Measurements from ENCODE around the gene LIMCH1. TPM values are rescaled to one million over a fixed set of nuclear protein-coding genes. Genes with fewer than 3 reads are reported as not detected.

The LIMCH1 gene
- total and polyA plus RNA-seq, 7 experiments from 2014 or later = 0.05 to 1.2 TPM; not detected in 5

DNA sequence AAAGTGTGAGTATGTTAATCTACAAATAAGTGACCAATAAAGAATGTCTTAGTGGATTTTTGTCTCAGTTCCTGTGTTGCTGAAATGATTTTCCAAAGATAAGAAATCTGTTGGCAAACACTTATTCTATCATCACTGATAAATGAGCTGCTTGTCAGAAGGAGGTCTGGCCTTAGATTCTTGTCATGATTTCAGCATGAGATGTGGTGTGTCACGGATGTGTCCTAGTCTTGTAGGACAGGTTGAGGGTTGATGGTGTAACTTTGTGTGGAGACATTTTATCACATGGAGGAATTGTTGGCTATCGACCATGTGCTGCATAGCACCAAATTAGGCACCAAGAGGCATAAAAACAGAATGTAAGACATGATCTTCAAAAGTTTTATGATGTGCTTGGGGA, 31.8 kb upstream of the LIMCH1 start:
- DNase-seq = no peak
- no peaks in the 10 kb centered on the region for H3K27me3 ChIP-seq (ENCODE audit: control insufficient read depth in 2 of 2, insufficient read depth in 2 of 2, low read length in 2 of 2)
- H3K27ac Mint-ChIP-seq = no peak overlapping the region
- H3K36me3 ChIP-seq (ENCODE audit: control insufficient read depth in 2 of 3, insufficient read depth in 3 of 3, low read length in 3 of 3) = no peaks in the 10 kb centered on the region
- ATAC-seq = no peak
- no peaks in the 10 kb centered on the region for H3K4me1 ChIP-seq (ENCODE audit: control insufficient read depth in 2 of 2, insufficient read depth in 2 of 2, low read length in 2 of 2)
- H3K36me3 Mint-ChIP-seq = no peaks in the 10 kb centered on the region
- intact Hi-C loops (cut with micrococcal nuclease) = no loop called here
- H3K27ac ChIP-seq (ENCODE audit: low read depth, low read length) = no peak overlapping the region
- ChIA-PET POLR2A (no interaction called here), CTCF (no interaction called here)
- H3K4me1 Mint-ChIP-seq = peaks cover 0 to 5% (median 0%) of the 10 kb centered on the region in 7 donors
- peaks cover 0 to 14% (median 6%) of the 10 kb centered on the region in 11 donors for H3K9me3 Mint-ChIP-seq
- H3K4me3 ChIP-seq (ENCODE audit: low read length) = no peak overlapping the region
- peaks cover 0 to 8% (median under 1%) of the 10 kb centered on the region in 5 donors for H3K27me3 Mint-ChIP-seq
- no peak overlapping the region for H3K4me3 Mint-ChIP-seq
- H3K9me3 ChIP-seq (ENCODE audit: control insufficient read depth in 2 of 3, low read length in 3 of 3) = no peaks in the 10 kb centered on the region

- ATAC-seq (no peak), DNase-seq (no peak)
- Mint-ChIP-seq H3K36me3 (no peaks in the 10 kb centered on the region), H3K4me3 (no peak overlapping the region), H3K4me1 (peaks cover 0 to 5% (median 0%) of the 10 kb centered on the region in 7 donors), H3K9me3 (peaks cover 0 to 14% (median 6%) of the 10 kb centered on the region in 11 donors), H3K27me3 (peaks cover 0 to 11% (median 4%) of the 10 kb centered on the region in 5 donors), H3K27ac (no peak overlapping the region)
- H3K27ac ChIP-seq (ENCODE audit: low read depth, low read length) = no peak overlapping the region
- ChIA-PET CTCF (no interaction called here), POLR2A (no interaction called here)
- intact Hi-C loops (cut with micrococcal nuclease) = no loop called here
- H3K27me3 ChIP-seq (ENCODE audit: control insufficient read depth in 2 of 2, insufficient read depth in 2 of 2, low read length in 2 of 2) = no peaks in the 10 kb centered on the region
- no peaks in the 10 kb centered on the region for H3K9me3 ChIP-seq (ENCODE audit: control insufficient read depth in 2 of 3, low read length in 3 of 3)
- H3K4me1 ChIP-seq (ENCODE audit: control insufficient read depth in 2 of 2, insufficient read depth in 2 of 2, low read length in 2 of 2) = no peaks in the 10 kb centered on the region
- no peak overlapping the region for H3K4me3 ChIP-seq (ENCODE audit: low read length)
- no peaks in the 10 kb centered on the region for H3K36me3 ChIP-seq (ENCODE audit: control insufficient read depth in 2 of 3, insufficient read depth in 3 of 3, low read length in 3 of 3)
Measured at GRCh38 chr4:41507291-41507947, 30.5 kb upstream of the LIMCH1 start.

DNA sequence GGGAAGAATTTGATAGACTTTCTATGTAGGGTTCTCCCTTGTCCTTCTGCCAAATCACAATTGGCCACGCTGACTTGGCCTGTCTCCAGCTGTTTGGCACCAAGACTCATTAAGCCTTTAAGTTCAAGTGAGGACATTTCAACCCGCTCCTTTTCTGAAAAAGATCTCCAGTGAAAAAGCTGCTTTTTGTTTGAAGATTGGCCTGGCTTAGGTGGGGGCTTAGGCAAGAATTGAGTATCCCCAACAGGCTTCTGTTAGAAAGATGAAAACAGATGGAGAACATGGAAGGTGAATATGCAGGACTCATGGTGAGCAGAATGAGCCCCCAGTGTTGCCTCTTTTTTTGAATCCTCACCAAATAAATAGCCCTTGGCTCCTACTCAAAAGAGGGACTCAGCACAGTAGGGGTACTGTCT, 28.5 kb upstream of the LIMCH1 start:
- H3K9me3 Mint-ChIP-seq = peaks cover 0 to 11% (median 3%) of the 10 kb centered on the region in 11 donors
- ChIA-PET POLR2A (no interaction called here), CTCF (no interaction called here)
- intact Hi-C loops (cut with micrococcal nuclease) = no loop called here
- no peaks in the 10 kb centered on the region for H3K27me3 ChIP-seq (ENCODE audit: control insufficient read depth in 2 of 2, insufficient read depth in 2 of 2, low read length in 2 of 2)
- H3K4me1 ChIP-seq (ENCODE audit: control insufficient read depth in 2 of 2, insufficient read depth in 2 of 2, low read length in 2 of 2) = no peaks in the 10 kb centered on the region
- H3K4me1 Mint-ChIP-seq = peaks cover 0 to 5% (median 0%) of the 10 kb centered on the region in 7 donors
- no peaks in the 10 kb centered on the region for H3K9me3 ChIP-seq (ENCODE audit: control insufficient read depth in 2 of 3, low read length in 3 of 3)
- no peak overlapping the region for H3K4me3 Mint-ChIP-seq
- no peak for ATAC-seq
- DNase-seq = no peak
- no peak overlapping the region for H3K4me3 ChIP-seq (ENCODE audit: low read length)
- no peak overlapping the region for H3K27ac ChIP-seq (ENCODE audit: low read depth, low read length)
- H3K36me3 ChIP-seq (ENCODE audit: control insufficient read depth in 2 of 3, insufficient read depth in 3 of 3, low read length in 3 of 3) = no peaks in the 10 kb centered on the region
- peaks cover 0 to 12% (median 4%) of the 10 kb centered on the region in 5 donors for H3K27me3 Mint-ChIP-seq
- H3K27ac Mint-ChIP-seq = no peak overlapping the region
- H3K36me3 Mint-ChIP-seq = no peaks in the 10 kb centered on the region

DNA sequence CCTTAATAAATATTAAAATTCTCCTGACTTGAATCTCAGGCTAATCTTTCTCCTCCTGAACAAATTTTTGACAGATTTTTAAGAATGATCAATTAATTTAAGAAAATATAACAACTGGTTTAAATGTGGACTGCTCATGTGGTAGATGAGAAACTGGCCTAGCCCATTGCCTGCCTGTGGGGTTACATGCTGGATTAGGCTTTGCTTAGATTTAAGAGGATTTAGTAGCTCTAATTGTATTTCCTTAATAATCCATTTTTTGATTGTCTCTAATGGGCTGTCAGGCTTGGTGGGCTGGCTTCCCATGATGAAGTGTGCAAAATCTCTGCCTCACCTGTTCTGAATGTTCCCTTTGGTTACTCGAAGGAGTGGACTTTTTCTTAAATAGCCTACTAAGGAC, 27.8 kb upstream of the LIMCH1 start:
- no peaks in the 10 kb centered on the region for H3K4me1 ChIP-seq (ENCODE audit: control insufficient read depth in 2 of 2, insufficient read depth in 2 of 2, low read length in 2 of 2)
- Mint-ChIP-seq H3K9me3 (peaks cover 0 to 9% (median 3%) of the 10 kb centered on the region in 11 donors), H3K27me3 (peaks cover 0 to 12% (median 4%) of the 10 kb centered on the region in 5 donors), H3K4me1 (peaks cover 0 to 8% (median 0%) of the 10 kb centered on the region in 7 donors), H3K36me3 (no peaks in the 10 kb centered on the region), H3K4me3 (no peak overlapping the region), H3K27ac (no peak overlapping the region)
- ChIA-PET CTCF (no interaction called here), POLR2A (no interaction called here)
- no peaks in the 10 kb centered on the region for H3K9me3 ChIP-seq (ENCODE audit: control insufficient read depth in 2 of 3, low read length in 3 of 3)
- DNase-seq (no peak), ATAC-seq (no peak)
- intact Hi-C loops (cut with micrococcal nuclease) = no loop called here
- no peaks in the 10 kb centered on the region for H3K36me3 ChIP-seq (ENCODE audit: control insufficient read depth in 2 of 3, insufficient read depth in 3 of 3, low read length in 3 of 3)
- H3K27me3 ChIP-seq (ENCODE audit: control insufficient read depth in 2 of 2, insufficient read depth in 2 of 2, low read length in 2 of 2) = no peaks in the 10 kb centered on the region
- no peak overlapping the region for H3K27ac ChIP-seq (ENCODE audit: low read depth, low read length)
- H3K4me3 ChIP-seq (ENCODE audit: low read length) = no peak overlapping the region

DNA sequence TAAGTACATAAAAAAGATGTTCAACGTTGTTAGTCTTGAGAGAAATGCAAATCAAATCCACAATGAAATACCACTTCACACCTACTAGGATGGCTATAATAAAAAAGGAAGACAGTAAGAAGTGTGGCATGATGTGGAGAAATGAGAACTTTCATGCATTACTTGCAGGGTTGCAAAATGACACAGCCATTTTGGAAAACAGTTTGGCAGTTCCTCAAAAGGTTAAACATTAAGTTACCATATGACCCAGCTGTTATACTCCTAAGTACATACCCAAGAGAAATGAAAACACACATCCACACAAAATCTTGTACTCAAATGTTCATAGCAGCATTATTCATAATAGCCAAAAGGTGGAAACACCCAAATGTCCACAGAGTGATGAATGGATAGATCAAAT, 25.8 kb upstream of the LIMCH1 start:
- H3K9me3 Mint-ChIP-seq = peaks cover 0 to 13% (median 3%) of the 10 kb centered on the region in 11 donors
- H3K9me3 ChIP-seq (ENCODE audit: control insufficient read depth in 2 of 3, low read length in 3 of 3) = no peaks in the 10 kb centered on the region
- H3K4me1 Mint-ChIP-seq = peaks cover 0 to 8% (median 0%) of the 10 kb centered on the region in 7 donors
- POLR2A ChIA-PET = no interaction called here
- H3K4me1 ChIP-seq (ENCODE audit: control insufficient read depth in 2 of 2, insufficient read depth in 2 of 2, low read length in 2 of 2) = no peaks in the 10 kb centered on the region
- peaks cover 0 to 4% (median 4%) of the 10 kb centered on the region in 5 donors for H3K27me3 Mint-ChIP-seq
- CTCF ChIA-PET = no interaction called here
- H3K27ac Mint-ChIP-seq = no peak overlapping the region
- H3K4me3 Mint-ChIP-seq = no peak overlapping the region
- H3K36me3 Mint-ChIP-seq = no peaks in the 10 kb centered on the region
- DNase-seq (no peak), ATAC-seq (peak; percentile 53)
- H3K27ac ChIP-seq (ENCODE audit: low read depth, low read length) = no peak overlapping the region
- H3K4me3 ChIP-seq (ENCODE audit: low read length) = no peak overlapping the region
- intact Hi-C loops (cut with micrococcal nuclease) = no loop called here
- no peaks in the 10 kb centered on the region for H3K36me3 ChIP-seq (ENCODE audit: control insufficient read depth in 2 of 3, insufficient read depth in 3 of 3, low read length in 3 of 3)
- no peaks in the 10 kb centered on the region for H3K27me3 ChIP-seq (ENCODE audit: control insufficient read depth in 2 of 2, insufficient read depth in 2 of 2, low read length in 2 of 2)

GRCh38 chr4:41512596-41512995, 25.4 kb upstream of the LIMCH1 start:
- no peak for DNase-seq
- peaks cover 0 to 4% (median 4%) of the 10 kb centered on the region in 5 donors for H3K27me3 Mint-ChIP-seq
- H3K4me3 Mint-ChIP-seq = no peak overlapping the region
- peak; percentile 54 for ATAC-seq
- H3K4me1 Mint-ChIP-seq = peaks cover 0 to 7% (median 0%) of the 10 kb centered on the region in 7 donors
- peaks cover 0 to 16% (median 3%) of the 10 kb centered on the region in 11 donors for H3K9me3 Mint-ChIP-seq
- H3K27me3 ChIP-seq (ENCODE audit: control insufficient read depth in 2 of 2, insufficient read depth in 2 of 2, low read length in 2 of 2) = no peaks in the 10 kb centered on the region
- no peak overlapping the region for H3K27ac Mint-ChIP-seq
- no peaks in the 10 kb centered on the region for H3K36me3 ChIP-seq (ENCODE audit: control insufficient read depth in 2 of 3, insufficient read depth in 3 of 3, low read length in 3 of 3)
- intact Hi-C loops (cut with micrococcal nuclease) = no loop called here
- POLR2A ChIA-PET = no interaction called here
- no peaks in the 10 kb centered on the region for H3K4me1 ChIP-seq (ENCODE audit: control insufficient read depth in 2 of 2, insufficient read depth in 2 of 2, low read length in 2 of 2)
- H3K4me3 ChIP-seq (ENCODE audit: low read length) = no peak overlapping the region
- CTCF ChIA-PET = no interaction called here
- H3K36me3 Mint-ChIP-seq = no peaks in the 10 kb centered on the region
- H3K9me3 ChIP-seq (ENCODE audit: control insufficient read depth in 2 of 3, low read length in 3 of 3) = no peaks in the 10 kb centered on the region
- H3K27ac ChIP-seq (ENCODE audit: low read depth, low read length) = no peak overlapping the region

GRCh38 chr4:41514169-41514568, 23.8 kb upstream of the LIMCH1 start:
- intact Hi-C loops (cut with micrococcal nuclease) = no loop called here
- DNase-seq = no peak
- Histone ChIP-seq H3K4me1 (ENCODE audit: control insufficient read depth in 2 of 2, insufficient read depth in 2 of 2, low read length in 2 of 2) (no peaks in the 10 kb centered on the region), H3K9me3 (ENCODE audit: control insufficient read depth in 2 of 3, low read length in 3 of 3) (no peaks in the 10 kb centered on the region), H3K27me3 (ENCODE audit: control insufficient read depth in 2 of 2, insufficient read depth in 2 of 2, low read length in 2 of 2) (no peaks in the 10 kb centered on the region), H3K27ac (ENCODE audit: low read depth, low read length) (no peak overlapping the region), H3K4me3 (ENCODE audit: low read length) (no peak overlapping the region), H3K36me3 (ENCODE audit: control insufficient read depth in 2 of 3, insufficient read depth in 3 of 3, low read length in 3 of 3) (no peaks in the 10 kb centered on the region)
- ATAC-seq = no peak
- Mint-ChIP-seq H3K4me3 (no peak overlapping the region), H3K4me1 (peaks cover 0 to 3% (median 0%) of the 10 kb centered on the region in 7 donors), H3K9me3 (peaks cover 0 to 10% (median 4%) of the 10 kb centered on the region in 11 donors), H3K36me3 (no peaks in the 10 kb centered on the region), H3K27ac (no peak overlapping the region), H3K27me3 (peaks cover 0 to 4% (median 4%) of the 10 kb centered on the region in 5 donors)
- CTCF ChIA-PET = no interaction called here
- POLR2A ChIA-PET = no interaction called here

Data from naive thymus-derived CD4-positive, alpha-beta T cell (primary cell).